Measurements from ENCODE around the gene UFC1.

The UFC1 gene

GRCh38 chr1:161193561-161194235 is 39.9 kb downstream of the UFC1 start:
- DNase-seq (ENCODE audit: low spot score) = no peak

GRCh38 chr1:161195171-161195570 is 41.4 kb downstream of the UFC1 start:
- no peak for DNase-seq (ENCODE audit: low spot score)

- DNase-seq (ENCODE audit: low spot score) = no peak
These were observed 42.3 kb downstream of the UFC1 start for GRCh38 chr1:161196111-161196510.

GRCh38 chr1:161196521-161197451 is 43.0 kb downstream of the UFC1 start:
- DNase-seq (ENCODE audit: low spot score) = peak; percentile 80

- DNase-seq (ENCODE audit: low spot score) = no peak
These were observed 43.9 kb downstream of the UFC1 start for GRCh38 chr1:161197560-161198193.

GRCh38 chr1:161198194-161198896 is 44.6 kb downstream of the UFC1 start:
- DNase-seq (ENCODE audit: low spot score) = no peak

GRCh38 chr1:161198897-161199431 is 45.2 kb downstream of the UFC1 start, which contains the start of gene ADAMTS4:
ADAMTS4 (minus strand) TSS chr1:161199054; CDS start chr1:161198627, 427 bp downstream.
- peak; percentile 68 for DNase-seq (ENCODE audit: low spot score)

- no peak for DNase-seq (ENCODE audit: low spot score)
These were observed 45.8 kb downstream of the UFC1 start for GRCh38 chr1:161199506-161200139.

GRCh38 chr1:161200421-161200991 is 46.7 kb downstream of the UFC1 start:
- DNase-seq (ENCODE audit: low spot score) = no peak

GRCh38 chr1:161200992-161201835 is 47.4 kb downstream of the UFC1 start:
- DNase-seq (ENCODE audit: low spot score) = no peak

- DNase-seq (ENCODE audit: low spot score) = peak; percentile 94
These were observed 48.3 kb downstream of the UFC1 start, which contains the start of gene NDUFS2 for GRCh38 chr1:161201836-161202712. NDUFS2 (plus strand) TSS chr1:161202367; CDS start chr1:161202386, 19 bp downstream.

GRCh38 chr1:161206411-161207140 is 52.8 kb downstream of the UFC1 start:
- DNase-seq (ENCODE audit: low spot score) = no peak

- DNase-seq (ENCODE audit: low spot score) = no peak
These were observed 53.4 kb downstream of the UFC1 start for GRCh38 chr1:161207173-161207572.
